HFFc6 (cell line): Measurements from ENCODE around the gene GPX4. TPM values are rescaled to one million over a fixed set of nuclear protein-coding genes. Genes with fewer than 3 reads are reported as not detected.

ENCODE experiments used
- DNase-seq: peaks from one replicate; pipeline ENCODE4 v3.0.0-alpha.2; 2018
- H3K27ac Mint-ChIP-seq: 2 replicates; pipeline ENCODE4 v1.8.0; 2020; ENCODE audit warnings: mild to moderate bottlenecking, mixed read lengths
- H3K27me3 Mint-ChIP-seq: 2 replicates; pipeline ENCODE4 v1.8.0; 2021; ENCODE audit warnings: mild to moderate bottlenecking, moderate library complexity, mixed read lengths; ENCODE audit not compliant: insufficient read depth
- H3K36me3 Mint-ChIP-seq: 2 replicates; pipeline ENCODE4 v1.8.0; 2021; ENCODE audit warnings: low read depth, mixed read lengths
- H3K4me1 Mint-ChIP-seq: 2 replicates; pipeline ENCODE4 v1.8.0; 2020; ENCODE audit warnings: low read depth, mixed read lengths
- H3K4me3 Mint-ChIP-seq: 2 replicates; pipeline ENCODE4 v1.8.0; 2020; ENCODE audit warnings: mild to moderate bottlenecking, moderate library complexity, mixed read lengths
- H3K9me3 Mint-ChIP-seq: 2 replicates; pipeline ENCODE4 v1.8.0; 2020; ENCODE audit warnings: mild to moderate bottlenecking, mixed read lengths
- CTCF ChIP-seq: fragments of 200-600 bp; sonication (generic); IDR thresholded peaks from 2 replicates; pipeline ENCODE4 v1.5.0; 2021; ENCODE audit warnings: antibody characterized with exemption, mild to moderate bottlenecking
- total RNA-seq, 6 experiments: library from RNA; stranded (reverse); fragmentation: NEBNext Ultra II Directional; extraction: Animal tissue kit (Norgen Biotek cat#: 25700); gene quantifications; 2 replicates in 1 of 6; 3 replicates in 5 of 6; pipeline ENCODE4 v1.2.3, GENCODE V29; 2021

The GPX4 gene
- total RNA-seq, 6 experiments from 2014 or later: 193 to 237 (median 223) TPM

DNA sequence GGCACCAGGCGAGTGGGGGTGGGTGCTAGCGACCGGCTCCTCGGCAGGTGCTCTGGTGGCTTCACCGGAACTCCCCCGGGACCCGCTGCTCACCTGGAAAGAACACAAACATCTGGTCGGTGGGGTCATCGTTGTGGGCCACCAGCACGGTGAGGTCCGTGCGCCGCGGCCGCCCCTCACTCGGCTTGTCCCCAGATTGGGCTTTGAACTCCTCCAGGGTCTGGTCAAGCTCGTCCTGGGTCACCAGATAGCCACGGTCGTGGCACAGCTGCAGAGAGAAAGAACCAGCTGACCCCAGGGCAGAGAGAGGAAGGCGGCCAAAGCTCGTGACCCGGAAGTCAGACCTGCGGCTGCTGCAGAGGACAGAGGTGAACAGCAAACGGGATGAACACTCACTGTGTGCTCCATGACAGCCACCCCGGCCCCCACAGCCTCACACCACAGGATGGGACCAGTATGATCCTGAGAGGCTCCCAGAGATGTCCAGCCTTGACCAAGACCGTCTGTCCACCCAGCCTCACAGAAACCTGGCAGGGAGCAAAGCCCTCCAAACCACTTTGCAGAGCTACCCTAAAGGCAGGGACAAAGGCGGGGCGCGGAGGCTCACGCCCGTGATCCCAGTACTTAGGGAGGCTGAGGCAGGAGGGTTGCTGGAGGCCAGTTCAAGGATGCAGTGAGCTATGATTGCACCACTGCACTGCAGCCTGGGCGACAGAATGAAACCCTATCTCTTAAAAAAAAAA lies 9.8 kb upstream of the GPX4 start:
- H3K27ac Mint-ChIP-seq: peak overlapping the region; percentile 80
- H3K9me3 Mint-ChIP-seq: no peaks in the 10 kb centered on the region
- no peaks in the 10 kb centered on the region for H3K36me3 Mint-ChIP-seq
- H3K27me3 Mint-ChIP-seq: no peaks in the 10 kb centered on the region; the same call in none of the 2 replicates
- peaks cover 29% of the 10 kb centered on the region for H3K4me1 Mint-ChIP-seq
- DNase-seq: no peak
- no peak for TF ChIP-seq CTCF
- H3K4me3 Mint-ChIP-seq: peak overlapping the region; percentile 97

DNA sequence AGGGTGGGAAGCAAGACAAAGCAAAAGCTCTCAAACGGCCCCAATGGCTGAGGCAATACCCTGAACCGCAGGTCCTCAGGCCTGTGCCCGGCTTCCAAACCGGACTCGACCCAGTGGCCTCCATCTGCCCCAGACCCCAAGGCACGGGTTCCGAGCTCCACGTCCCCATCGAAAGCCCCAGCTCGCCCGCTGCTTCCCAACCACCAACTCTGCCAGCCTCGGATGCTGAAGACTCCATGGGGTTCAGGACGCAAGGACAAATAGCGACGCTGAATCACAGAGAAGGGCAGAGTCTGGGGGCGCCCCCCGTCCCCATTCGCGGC lies 9.2 kb upstream of the GPX4 start:
- Mint-ChIP-seq H3K9me3 (peaks cover 4% of the 10 kb centered on the region), H3K27ac (peak overlapping the region; percentile 80), H3K4me3 (peak overlapping the region; percentile 97), H3K27me3 (no peaks in the 10 kb centered on the region; the same call in none of the 2 replicates), H3K36me3 (peaks cover under 1% of the 10 kb centered on the region), H3K4me1 (peaks cover 36% of the 10 kb centered on the region)
- TF ChIP-seq CTCF: no peak
- no peak for DNase-seq

- TF ChIP-seq CTCF: no peak
- H3K4me3 Mint-ChIP-seq: peak within 1 kb of the TSS; percentile 97
- peaks cover 9% of the 10 kb centered on the region for H3K9me3 Mint-ChIP-seq
- peak; percentile 98 for DNase-seq
- peak within 1 kb of the TSS; percentile 80 for H3K27ac Mint-ChIP-seq
- H3K27me3 Mint-ChIP-seq: no peaks in the 10 kb centered on the region; the same call in none of the 2 replicates
- H3K4me1 Mint-ChIP-seq: peaks cover 41% of the 10 kb centered on the region
- H3K36me3 Mint-ChIP-seq: peaks cover 6% of the 10 kb centered on the region
These were observed 8.7 kb upstream of the GPX4 start, which contains the start of gene POLR2E for GRCh38 chr19:1094978-1095701. TSS of gene POLR2E (minus strand) at chr19:1095375. CDS start at chr19:1095315, 60 bp downstream.

GRCh38 chr19:1097810-1098176 lies 6.0 kb upstream of the GPX4 start:
- no peak overlapping the region for H3K4me3 Mint-ChIP-seq
- no peak for DNase-seq
- peaks cover 3% of the 10 kb centered on the region for H3K27me3 Mint-ChIP-seq
- H3K36me3 Mint-ChIP-seq: peaks cover 6% of the 10 kb centered on the region
- H3K27ac Mint-ChIP-seq: peak overlapping the region; percentile 80; the same call in 1 of the 2 replicates
- TF ChIP-seq CTCF: no peak
- H3K4me1 Mint-ChIP-seq: peaks cover 56% of the 10 kb centered on the region
- H3K9me3 Mint-ChIP-seq: peaks cover 17% of the 10 kb centered on the region

DNA sequence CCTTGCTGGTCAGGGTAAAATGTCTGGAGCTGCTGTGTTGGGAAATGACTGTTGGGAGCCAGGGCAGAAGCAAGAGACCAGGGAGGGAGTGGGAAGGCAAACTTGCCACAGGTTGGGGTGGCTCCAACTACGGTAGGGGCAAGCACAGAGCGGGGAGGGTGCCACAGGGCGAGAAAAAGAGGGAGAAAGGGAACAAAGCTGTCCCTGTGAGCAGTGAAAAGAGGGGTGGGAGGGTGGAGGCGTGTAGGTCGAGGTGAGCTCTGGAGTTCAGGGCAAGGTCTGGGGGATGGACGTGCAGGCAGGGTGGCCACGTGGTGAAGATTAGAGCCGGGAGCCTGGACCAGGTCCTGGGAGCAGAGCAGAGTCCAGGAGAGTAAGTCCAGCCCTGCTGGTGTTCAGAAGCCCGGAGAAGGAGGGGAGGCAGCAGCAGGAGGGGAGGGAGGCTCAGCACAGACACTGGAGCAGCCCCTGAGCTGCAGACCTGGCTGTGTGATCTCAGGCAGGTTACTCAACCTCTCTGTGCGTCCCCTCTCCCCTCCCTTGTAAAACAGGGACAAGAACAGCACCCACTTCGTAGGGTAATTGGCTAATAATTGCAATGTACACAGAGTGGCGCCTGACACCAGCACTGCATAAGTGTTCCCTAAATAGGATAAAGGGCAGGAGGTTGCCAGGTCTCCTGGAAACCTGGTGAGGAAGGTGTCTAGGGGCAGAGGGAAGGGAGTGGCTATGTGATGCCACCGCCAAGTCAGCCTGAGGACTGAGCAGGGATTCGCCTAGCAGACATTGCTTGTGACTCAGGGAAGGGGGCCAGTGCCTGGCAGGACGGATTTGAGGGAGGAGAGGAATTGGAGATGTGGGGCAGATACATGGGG lies 5.4 kb upstream of the GPX4 start:
- no peak for TF ChIP-seq CTCF
- DNase-seq: no peak
- peaks cover 6% of the 10 kb centered on the region for H3K36me3 Mint-ChIP-seq
- peaks cover 8% of the 10 kb centered on the region for H3K27me3 Mint-ChIP-seq
- H3K4me1 Mint-ChIP-seq: peaks cover 63% of the 10 kb centered on the region
- peak overlapping the region; percentile 43 for H3K4me3 Mint-ChIP-seq
- peak overlapping the region; percentile 80 for H3K27ac Mint-ChIP-seq
- peaks cover 17% of the 10 kb centered on the region for H3K9me3 Mint-ChIP-seq
